HG03175 (cell line): ENCODE measurements around the gene RPL35A.
"Not testable (repeated sequence)": the region's sequence is repeated elsewhere in the genome, so short reads cannot be mapped to it uniquely, and the experiment has no call there.

ENCODE experiments used
- ATAC-seq: cut with Tn5 transposase; IDR thresholded peaks from one replicate; pipeline ENCODE4 v1.9.1; 2021; ENCODE audit warnings: mild to moderate bottlenecking, moderate library complexity; ENCODE audit not compliant: unreplicated experiment

The RPL35A gene

DNA sequence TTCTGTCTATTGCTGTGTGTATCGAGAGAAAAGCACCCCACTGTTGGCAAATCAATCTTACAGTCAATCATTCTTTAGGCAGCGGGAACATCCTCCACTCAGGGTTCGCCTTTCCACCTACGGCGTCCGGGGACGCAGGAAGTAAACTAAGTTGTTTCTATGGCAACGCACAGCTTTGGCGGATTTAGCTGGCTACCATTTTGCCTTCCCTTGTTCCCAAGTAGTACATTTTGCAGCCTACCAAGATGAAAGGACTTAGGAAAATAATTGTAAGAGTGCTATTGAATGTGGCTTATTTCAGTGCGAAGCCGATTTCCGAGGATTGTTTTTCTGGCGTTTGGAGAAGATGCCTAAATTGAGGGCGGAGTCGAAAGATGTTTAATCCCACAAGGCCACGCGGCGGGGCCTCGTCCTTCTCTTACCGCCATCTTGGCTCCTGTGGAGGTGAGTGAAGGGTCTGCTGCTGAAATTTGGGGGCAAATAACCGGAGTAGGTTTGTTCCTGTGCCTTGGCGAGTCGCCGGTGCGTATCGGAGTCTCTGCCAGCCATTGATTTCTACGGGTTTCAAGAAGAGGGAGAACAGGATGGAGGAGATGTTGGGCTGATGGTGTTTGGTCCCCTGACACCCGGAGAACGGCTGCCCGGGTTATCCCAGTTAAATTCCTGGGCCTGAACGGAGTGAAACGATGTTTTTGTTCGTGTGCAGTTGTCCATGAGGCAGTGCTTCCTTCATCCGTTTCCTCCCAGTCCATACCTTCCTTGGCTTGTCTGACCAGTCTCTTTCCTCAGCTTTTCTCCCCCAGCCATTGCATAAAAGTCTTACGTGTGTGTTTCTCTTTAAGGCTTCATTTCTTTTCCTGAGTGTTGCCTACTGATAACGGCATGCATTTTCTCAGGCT is at the start of gene RPL35A:
RPL35A (plus strand) TSS at position 413 of the 899 bp plus-strand sequence. CDS start 778 bp downstream, outside the sequence.
- peak; percentile 92 for ATAC-seq

DNA sequence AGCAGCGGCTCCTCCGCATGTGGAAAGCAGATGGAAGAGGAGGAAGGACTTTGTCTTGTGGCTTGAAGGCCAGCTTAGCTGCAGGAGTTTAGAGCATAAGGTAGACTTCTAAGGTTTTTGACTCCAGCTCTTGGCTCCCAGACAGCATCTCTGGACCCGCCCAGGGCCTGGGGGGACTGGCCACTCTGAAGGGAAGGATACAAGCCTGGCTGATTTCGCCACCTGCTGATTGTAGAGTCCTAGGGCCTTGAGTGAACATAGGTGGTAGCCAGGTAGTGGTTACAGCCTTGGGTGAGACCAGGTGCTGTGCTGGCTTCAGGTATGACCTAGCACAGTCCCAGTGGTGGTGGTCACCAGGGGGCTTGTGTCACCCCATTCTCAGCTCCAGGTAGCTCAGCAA is 48.4 kb upstream of the RPL35A start:
- ATAC-seq = no peak

DNA sequence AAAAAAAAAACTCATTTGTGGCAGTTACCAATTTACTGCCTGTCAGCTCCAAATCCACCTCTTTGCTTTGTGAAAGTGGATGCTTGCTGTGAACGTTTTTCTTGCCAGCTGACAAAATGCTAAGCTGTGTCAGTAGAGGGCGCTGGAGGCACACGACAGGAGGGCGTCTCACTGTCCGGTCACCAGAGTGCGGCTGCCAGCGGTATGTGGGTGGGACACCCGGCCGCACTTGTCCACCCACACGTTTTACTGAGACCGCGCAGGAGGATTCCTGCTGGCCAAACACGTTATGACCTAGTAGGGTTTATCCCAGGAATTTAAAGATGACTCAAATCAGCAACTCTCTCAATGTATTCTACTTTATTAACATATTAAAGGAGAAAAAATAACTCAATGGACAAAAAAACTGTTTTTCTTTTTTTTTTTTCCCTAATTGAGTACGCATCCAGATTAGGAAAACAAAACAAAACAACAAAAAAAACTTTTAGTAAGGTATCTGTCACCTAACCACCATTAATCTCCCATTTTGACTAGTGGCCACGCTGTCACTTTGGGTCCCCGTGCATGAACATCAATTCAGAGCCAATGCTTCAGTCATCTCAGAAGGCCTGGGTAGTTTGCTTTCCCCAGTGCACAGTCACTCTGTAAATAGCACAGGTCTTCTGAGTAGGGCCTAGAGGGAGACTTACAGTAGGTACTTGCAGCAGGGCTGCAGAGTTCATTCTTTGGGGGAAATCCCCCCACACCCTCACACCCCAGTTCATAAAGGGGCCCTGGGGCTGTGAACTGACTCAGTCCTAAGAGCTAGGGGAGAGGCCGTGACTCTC is 43.8 kb upstream of the RPL35A start:
- peak; percentile 78 for ATAC-seq

DNA sequence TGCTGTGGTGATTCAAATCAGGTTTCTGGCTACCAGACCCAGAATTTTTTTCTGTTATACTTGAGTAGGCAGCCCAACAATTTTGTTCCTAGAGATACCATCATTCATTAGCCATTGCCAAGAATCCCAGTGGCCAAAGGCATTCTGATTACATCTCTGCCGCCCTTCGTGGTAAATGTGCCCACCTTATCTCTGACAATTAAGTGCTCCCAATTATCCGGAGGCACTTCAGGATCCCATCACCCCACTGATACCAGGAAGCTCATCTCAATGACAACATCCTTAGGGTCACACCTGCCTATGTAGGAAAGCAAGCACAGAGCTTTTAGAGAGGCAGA is 43.2 kb upstream of the RPL35A start:
- no peak for ATAC-seq

DNA sequence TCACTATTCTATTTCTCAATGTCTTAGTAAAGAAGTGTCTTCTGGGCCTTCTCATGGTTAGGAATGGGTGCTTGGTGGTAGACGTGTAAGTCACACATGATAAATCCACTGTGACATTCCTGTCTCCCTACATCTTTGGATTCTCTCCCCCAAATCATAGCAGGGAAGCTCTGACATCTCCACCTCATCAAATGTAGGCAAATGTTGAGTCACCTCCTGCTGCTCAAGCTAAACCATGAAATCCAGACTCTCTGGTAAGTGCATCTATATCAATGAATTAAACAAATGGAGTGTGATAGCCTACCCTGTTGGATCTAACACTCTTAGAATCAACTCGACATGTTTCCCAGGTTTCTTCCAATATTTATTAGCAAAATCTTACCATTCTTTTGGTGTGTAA is 42.8 kb upstream of the RPL35A start:
- ATAC-seq = no peak

DNA sequence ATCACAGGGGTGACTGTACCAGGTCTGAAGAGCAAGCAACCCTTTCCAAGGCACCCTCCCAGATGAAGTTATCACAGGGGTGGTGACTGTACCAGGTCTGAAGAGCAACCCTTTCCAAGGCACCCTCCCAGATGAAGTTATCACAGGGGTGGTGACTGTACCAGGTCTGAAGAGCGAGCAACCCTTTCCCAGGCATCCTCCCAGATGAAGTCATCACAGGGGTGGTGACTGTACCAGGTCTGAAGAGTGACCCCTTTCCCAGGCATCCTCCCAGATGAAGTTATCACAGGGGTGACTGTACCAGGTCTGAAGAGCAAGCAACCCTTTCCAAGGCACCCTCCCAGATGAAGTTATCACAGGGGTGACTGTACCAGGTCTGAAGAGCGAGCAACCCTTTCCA is 41.4 kb upstream of the RPL35A start:
- not testable (repeated sequence) for ATAC-seq

DNA sequence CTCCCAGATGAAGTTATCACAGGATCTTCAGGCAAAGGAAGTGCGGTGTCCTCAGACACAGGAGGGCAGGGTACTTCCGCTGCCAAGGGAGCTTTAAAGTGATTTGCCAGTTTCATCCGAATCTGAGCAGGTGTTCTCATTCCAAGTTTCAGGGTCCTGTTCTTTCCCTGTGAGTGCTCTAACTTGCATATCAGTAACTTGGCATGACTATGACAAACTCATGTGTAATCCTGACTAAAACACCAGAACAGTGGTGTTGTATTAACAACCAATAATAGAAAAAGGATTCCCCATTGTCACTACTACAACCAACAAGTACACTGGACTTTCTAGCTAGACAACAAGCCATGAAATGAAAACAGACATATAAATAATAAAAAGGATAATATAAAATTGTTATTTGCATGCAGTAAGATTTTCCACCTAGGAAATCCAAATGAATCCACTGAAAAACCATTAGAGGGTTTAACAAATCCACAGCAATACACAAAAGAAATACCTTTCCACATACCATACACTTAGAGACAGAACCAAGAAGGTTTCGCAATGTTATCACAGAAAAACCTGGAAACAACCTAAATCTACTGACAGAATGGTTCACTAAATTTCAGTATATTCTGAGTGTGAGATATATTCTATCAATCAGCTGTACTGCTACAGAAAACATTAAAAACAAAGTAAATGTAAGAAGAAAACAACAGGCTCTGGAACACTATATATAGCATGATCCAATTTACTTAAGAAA is 40.9 kb upstream of the RPL35A start:
- no peak for ATAC-seq

DNA sequence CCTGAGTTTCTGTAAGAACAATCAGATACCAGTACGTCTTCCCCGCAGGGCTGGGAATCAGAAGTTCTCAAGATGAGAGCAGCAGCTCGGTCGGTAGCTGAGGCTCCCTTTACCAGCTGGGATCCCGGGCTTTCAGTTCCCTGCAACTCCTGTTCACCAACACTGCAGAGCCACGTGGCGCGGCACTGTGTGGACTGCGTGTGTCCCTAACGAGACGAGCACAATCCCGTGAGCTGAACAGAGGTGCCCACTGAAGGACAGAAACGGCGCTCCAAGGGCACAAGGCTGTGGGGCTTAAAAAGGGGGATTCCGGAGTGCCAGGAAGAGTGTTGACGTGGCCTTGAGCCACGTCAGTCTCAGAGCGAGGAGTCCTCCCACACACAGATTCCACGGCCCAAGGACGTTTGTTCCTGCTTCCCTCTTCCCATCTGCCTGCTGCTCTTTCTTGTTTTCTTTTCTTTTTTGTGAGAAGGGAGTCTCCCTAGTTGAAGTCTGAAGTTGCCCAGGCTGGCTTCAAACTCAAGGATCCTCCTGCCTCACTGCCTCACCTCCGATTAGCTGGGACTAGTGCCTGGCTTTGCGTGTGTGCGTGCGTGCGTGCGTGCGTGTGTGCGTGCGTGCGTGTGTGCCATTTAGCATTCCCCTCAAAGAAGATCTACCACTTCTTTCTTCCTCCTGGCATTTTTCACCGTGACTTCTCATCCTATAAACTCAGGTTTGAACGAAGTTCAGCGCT is 37.1 kb upstream of the RPL35A start:
- no peak for ATAC-seq

DNA sequence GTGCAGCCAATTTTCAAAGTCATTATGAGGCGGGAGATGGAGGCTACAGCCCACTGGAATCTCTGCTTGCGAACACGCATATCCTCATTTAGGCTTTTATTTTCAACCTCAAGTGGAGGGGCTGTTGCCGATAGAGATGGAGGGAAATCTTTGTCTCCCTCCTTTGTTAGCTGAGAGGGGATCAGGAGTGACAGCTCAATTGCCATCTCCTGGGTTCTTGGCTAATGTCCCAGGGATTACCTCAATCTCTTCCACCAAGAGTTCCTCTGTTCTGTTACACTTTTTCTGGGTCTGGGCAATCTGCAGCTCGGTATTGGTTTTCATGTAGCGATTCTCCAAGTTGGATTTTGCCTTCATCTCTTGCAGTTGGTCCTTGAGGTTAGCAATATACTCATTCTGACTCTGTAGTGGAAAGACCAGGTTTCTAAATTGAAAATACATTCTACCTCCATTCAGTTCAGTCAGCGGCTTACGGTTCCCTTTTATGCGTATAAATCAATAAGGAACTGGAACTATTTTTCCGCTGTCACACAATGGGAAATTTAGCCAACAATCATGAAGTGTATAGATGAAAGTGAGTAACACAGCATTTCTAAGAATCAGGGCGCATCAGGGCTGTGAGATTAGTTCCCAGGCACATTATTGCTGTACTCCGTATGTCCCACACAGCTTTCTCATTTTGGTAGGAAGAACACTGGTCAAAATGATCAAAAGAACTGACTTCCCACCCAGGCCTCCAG is 36.2 kb upstream of the RPL35A start:
- no peak for ATAC-seq

DNA sequence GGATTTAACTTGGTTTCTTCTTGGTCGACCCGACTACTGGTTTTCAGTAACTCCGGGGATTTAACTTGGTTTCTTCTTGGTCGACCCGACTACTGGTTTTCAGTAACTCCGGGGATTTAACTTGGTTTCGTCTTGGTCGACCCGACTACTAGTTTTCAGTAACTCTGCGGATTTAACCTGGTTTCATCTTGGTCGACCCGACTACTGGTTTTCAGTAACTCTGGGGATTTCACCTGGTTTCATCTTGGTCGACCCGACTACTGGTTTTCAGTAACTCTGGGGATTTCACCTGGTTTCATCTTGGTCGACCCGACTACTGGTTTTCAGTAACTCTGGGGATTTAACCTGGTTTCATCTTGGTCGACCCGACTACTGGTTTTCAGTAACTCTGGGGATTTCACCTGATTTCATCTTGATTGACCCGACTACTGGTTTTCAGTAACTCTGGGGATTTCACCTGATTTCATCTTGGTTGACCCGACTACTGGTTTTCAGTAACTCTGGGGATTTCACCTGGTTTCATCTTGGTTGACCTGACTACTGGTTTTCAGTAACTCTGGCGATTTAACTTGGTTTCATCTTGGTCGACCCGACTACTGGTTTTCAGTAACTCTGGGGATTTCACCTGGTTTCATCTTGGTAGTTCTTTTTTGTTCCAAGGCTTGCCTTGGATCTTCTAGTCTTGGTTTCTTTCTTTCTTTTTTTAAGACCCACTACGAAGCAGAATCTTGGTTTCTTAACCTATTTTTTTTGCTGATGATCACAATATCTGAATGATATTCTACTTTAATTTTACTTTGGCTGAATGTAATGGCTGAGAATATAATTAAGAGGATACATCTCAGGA is 28.3 kb upstream of the RPL35A start:
- not testable (repeated sequence) for ATAC-seq

DNA sequence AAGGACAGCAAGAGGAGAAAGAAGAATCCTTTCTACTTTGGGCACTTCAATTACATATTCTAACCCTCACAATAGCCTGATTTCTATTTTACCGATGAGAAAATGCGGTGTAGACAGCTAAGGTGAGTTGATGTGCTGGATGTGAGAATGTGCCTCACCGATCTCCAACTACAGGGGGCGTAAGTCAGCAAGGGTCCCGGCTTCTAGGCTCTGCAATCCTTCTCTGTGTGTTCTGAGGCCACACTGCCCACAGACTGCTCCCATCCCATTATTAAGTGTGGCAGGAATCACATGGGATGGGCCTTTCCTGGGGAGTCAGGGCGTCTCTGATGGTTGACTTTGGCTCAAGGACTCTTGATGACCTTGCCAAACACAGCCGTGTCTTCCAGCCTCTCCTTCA is 23.6 kb upstream of the RPL35A start:
- no peak for ATAC-seq

DNA sequence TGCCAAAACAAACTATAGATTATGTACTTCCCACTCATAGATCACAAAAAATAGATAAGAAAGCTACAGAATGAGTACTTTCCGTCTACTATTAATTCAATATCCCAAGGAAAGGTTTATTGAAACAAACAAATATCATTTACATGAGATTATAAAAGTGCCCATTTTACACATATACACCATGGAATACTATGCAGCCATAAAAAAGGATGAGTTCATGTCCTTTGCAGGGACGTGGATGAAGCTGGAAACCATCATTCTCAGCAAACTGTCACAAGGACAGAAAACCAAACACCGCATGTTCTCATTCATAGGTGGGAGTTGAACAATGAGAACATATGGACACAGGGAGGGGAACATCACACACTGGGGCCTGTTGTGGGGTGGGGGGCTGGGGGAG is 22.4 kb upstream of the RPL35A start:
- not testable (repeated sequence) for ATAC-seq

DNA sequence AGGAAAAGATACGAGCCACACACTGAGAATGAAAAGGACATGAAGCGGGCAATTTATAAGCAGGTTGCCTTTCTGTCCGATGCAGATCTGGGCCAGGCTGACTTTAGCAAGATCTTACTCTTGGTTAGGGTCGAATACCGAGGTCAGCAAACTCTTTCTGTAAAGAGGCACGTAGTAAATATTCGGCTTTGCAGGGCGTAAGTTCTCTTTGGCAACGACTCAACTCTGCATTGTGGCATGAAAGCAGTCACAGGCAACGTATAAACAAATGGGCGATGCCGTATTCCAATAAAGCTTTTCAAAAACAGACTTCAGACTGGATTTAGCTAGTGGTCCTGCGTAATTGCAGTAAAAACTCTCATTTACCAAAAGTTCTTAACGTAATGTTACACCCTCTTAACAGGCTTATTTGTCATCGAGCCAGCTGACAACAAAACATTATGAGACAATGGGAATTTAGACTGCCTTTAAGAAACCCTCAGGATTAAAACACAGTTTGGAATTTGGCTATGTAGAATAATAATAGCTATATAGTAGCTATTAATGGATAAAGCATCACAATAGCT is 13.1 kb upstream of the RPL35A start:
- ATAC-seq = no peak

DNA sequence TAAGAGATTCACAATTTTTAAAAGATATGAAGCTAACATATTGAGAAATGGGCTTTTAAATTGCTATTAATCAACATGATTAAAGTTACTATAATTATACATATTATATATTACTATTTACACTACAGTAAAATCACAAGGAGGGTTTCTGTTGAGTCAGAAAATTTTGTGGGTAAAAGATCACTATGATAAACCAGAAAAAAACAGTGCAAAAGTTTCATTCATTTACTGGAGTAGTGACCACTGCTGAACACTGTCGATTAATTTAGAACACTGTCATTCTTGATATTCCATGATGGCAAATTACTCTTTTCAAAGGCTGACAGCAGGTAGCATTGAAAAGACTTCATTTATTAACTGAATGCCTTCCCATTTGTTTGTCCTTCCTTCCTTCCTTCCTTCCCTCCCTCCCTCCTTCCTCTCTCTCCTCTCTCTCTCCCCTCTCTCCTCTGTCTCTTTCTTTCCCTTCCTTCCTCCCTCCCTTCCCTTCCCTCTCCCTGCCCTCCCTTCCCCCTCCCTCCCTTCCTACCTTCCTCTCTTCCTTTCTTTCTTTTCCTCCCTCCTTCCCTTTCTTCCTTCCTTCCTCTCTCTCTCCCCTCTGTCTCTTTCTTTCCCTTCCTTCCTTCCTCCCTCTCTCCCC is 9.1 kb upstream of the RPL35A start:
- no peak for ATAC-seq

DNA sequence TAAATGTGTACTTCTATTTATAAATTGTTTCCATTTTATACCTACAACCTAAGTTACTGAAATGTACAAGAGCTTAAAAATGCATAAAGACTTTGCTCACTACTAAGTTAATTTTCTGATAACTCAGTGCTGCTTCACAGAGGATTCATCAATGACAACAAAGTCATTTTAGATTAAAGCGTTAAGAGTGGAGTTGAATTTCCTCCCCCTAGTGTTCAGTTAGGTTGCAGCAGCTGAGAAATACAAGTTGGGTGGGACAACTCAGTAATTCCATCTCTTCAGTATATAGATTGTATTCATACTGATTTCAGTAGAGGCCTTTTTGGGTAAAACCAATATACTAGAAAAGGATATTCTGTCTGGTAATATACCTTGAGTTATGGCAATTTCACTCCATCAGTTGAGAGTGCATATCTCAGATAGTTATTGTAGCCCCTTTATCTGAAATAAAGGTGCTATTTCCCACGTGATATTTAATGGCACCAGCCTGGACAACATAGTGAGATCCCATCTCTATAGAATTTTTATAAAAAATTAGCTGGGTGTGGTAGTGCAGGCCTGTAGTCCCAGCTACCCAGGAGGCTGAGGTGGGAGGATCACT is 6.9 kb upstream of the RPL35A start:
- ATAC-seq = no peak

DNA sequence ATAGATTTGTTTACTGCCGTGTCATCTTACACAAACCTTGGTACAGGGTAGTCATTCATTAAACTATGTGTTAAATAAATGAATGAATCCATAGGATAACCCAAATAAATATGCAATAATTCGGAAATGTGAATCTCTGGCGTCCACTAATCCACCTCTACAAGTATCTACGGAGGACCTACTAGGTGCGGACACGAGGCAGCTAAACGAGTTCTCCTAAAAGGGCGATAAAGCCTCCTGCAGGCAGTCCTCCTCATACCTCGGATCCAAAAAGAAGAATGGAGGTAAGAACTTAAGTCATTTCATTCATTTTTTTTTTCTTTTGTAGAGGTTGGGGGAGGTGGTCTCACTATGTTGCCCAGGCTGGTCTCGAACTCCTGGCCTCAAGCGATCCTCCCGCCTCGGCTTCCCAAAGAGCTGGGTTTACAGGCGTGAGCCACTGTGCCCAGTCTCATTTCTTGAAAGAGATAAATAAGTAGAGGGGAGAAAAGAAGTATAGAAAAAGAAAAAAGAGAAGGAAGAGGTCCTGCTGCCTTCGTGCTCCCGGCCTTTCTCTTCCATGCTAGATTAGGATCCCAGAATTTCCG is 706 bp upstream of the RPL35A start:
- ATAC-seq = no peak

DNA sequence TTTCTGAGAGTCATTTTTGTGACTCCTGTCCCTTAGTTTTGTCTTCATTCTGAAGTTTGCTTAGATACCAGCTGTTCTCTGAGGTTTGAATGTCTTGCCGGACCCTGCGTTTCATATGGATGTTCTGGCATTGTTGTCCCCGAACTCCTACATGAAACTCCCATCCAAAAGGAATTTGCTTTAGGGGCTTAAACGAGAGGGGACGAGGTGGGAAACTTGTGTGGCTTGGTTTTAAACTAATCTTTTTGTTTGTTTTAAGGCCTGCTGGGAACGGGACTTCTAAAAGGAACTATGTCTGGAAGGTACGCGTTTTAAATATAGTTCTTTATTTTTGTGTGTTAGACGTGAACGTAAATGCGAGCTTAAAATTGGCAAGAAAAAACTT is 679 bp downstream of the RPL35A start:
- ATAC-seq = no peak
